ENCODE results near the gene CEP85. TPM values are rescaled to one million over a fixed set of nuclear protein-coding genes. Genes with fewer than 3 reads are reported as not detected.

Gene CEP85
- total and polyA plus RNA-seq, 9 of the 15 experiments (the other 6 are each of a cell fraction or from before 2014, with no cell fraction given), result 42.1 to 140 (median 92.6) TPM

DNA sequence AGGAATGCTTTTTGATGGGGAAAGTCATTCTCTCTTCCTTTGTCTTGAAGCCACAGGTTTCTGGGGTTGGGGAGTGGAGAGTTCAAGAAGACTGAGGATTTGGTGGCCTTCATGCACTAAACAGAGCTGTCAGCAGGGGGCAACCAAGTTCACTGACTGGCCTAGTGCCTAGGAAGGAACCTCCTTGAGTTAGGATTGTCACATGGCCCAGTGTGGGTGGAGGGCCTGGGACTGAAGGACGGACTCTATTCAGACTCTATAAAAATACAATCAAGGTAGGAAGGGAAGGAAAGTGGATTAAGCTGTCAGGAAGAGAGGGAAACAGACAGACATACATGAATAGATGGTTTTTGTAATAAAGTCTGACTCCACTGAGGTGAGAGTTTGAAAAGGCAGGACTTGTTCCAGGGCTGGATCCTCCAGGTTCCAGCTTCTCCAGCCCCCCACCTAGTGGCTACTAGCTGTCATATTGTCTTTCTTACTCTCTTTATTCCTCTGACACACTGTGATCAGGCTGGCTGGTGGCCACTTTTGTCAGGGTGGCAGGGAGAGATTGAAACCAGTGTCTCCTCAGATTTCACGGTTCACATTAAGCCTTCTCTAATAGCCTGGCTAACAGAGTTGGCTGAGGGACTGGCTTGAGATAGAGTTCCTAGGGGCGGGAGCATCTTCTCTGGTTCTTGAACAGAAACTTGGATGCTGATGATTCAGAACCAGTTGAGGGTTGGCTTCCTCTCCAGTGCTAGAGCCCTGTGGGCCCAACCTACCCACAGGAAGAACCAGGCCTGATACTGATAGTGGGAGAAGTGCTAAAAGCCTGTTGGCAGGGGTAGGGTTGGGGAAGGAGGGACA is 41.8 kb downstream of the CEP85 start (continued):
- no peak for TF ChIP-seq AFF4 (CRISPR knock-in tag; IDR thresholded peaks at IDR 0.05)
- no peak for TF ChIP-seq DMBX1 (CRISPR knock-in tag; IDR thresholded peaks at IDR 0.05; ENCODE audit: borderline replicate concordance)
- no peak for TF ChIP-seq MED1 (CRISPR knock-in tag; IDR thresholded peaks at IDR 0.05; ENCODE audit: borderline replicate concordance)
- 0 out of 2 replicates have a peak, but pooled peaks have one; percentile 14 for TF ChIP-seq LEF1 (IDR thresholded peaks at IDR 0.05)
- TF ChIP-seq, protein P1, sequence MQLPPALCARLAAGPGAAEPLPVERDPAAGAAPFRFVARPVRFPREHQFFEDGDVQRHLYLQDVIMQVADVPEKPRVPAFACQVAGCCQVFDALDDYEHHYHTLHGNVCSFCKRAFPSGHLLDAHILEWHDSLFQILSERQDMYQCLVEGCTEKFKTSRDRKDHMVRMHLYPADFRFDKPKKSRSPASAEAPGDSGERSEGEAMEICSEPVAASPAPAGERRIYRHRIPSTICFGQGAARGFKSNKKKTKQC (CRISPR knock-in tag; IDR thresholded peaks at IDR 0.05), result no peak
- TF ChIP-seq SIRT6 (IDR thresholded peaks at IDR 0.05; ENCODE audit: low read depth, low read length), result no peak
- TF ChIP-seq ZC3H8 (IDR thresholded peaks at IDR 0.05), result no peak
- TF ChIP-seq, protein P2, sequence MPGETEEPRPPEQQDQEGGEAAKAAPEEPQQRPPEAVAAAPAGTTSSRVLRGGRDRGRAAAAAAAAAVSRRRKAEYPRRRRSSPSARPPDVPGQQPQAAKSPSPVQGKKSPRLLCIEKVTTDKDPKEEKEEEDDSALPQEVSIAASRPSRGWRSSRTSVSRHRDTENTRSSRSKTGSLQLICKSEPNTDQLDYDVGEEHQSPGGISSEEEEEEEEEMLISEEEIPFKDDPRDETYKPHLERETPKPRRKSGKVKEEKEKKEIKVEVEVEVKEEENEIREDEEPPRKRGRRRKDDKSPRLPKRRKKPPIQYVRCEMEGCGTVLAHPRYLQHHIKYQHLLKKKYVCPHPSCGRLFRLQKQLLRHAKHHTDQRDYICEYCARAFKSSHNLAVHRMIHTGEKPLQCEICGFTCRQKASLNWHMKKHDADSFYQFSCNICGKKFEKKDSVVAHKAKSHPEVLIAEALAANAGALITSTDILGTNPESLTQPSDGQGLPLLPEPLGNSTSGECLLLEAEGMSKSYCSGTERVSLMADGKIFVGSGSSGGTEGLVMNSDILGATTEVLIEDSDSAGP (CRISPR knock-in tag; IDR thresholded peaks at IDR 0.05), result no peak
- TF ChIP-seq, protein P3, sequence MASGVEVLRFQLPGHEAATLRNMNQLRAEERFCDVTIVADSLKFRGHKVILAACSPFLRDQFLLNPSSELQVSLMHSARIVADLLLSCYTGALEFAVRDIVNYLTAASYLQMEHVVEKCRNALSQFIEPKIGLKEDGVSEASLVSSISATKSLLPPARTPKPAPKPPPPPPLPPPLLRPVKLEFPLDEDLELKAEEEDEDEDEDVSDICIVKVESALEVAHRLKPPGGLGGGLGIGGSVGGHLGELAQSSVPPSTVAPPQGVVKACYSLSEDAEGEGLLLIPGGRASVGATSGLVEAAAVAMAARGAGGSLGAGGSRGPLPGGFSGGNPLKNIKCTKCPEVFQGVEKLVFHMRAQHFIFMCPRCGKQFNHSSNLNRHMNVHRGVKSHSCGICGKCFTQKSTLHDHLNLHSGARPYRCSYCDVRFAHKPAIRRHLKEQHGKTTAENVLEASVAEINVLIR (CRISPR knock-in tag; IDR thresholded peaks at IDR 0.05), result peak; percentile 9; the same call in 1 of the 2 replicates
- no peak for TF ChIP-seq SNAPC5 (CRISPR knock-in tag; IDR thresholded peaks at IDR 0.05)
- peak; percentile 29 for TF ChIP-seq NFIC (IDR thresholded peaks at IDR 0.05)
- no peak for TF ChIP-seq HMGN3 (IDR thresholded peaks at IDR 0.05; ENCODE audit: borderline replicate concordance, extremely low read depth, insufficient read length, low read depth, low read length)
- no peak for TF ChIP-seq POLR3A (IDR thresholded peaks at IDR 0.05; ENCODE audit: borderline replicate concordance, extremely low read depth, insufficient read depth, insufficient read length)

All from K562 (cell line).